Measurements from ENCODE around the gene EHF.

- TF ChIP-seq CTCF (IDR thresholded peaks at IDR 0.05; ENCODE audit: poor library complexity, severe bottlenecking) (no peak), RAD21 (conservative IDR thresholded peaks at IDR 0.05) (no peak), EZH2 (IDR thresholded peaks at IDR 0.05; ENCODE audit: borderline replicate concordance, insufficient read depth, low read length, poor library complexity, severe bottlenecking) (no peak), TAF1 (IDR thresholded peaks at IDR 0.05; ENCODE audit: low read depth) (no peak), POLR2AphosphoS5 (IDR thresholded peaks at IDR 0.05) (no peak), MXI1 (conservative IDR thresholded peaks at IDR 0.05; ENCODE audit: poor library complexity, severe bottlenecking) (no peak), REST (IDR thresholded peaks at IDR 0.05; ENCODE audit: borderline replicate concordance) (no peak), EP300 (conservative IDR thresholded peaks at IDR 0.05; ENCODE audit: poor library complexity, severe bottlenecking) (no peak), SMC3 (conservative IDR thresholded peaks at IDR 0.05; ENCODE audit: poor library complexity) (no peak)
Observed at GRCh38 chr11:34643846-34644245, 23.0 kb downstream of the EHF start.
